Skeletal muscle tissue (tissue), 4 donors: Measurements from ENCODE around the gene LTA4H. TPM values are rescaled to one million over a fixed set of nuclear protein-coding genes. Genes with fewer than 3 reads are reported as not detected.
"Not testable (repeated sequence)": the region's sequence is repeated elsewhere in the genome, so short reads cannot be mapped to it uniquely, and the experiment has no call there.

Experiments used
- H3K27ac ChIP-seq: one replicate; pipeline ENCODE4 v1.7.0; 2013; ENCODE audit warnings: mild to moderate bottlenecking, low read depth, low read length, inconsistent platforms
- H3K27me3 ChIP-seq, 3 donors: one replicate each; pipeline ENCODE4 v1.7.0; 2013; ENCODE audit warnings: low read length in 3 of 3; ENCODE audit not compliant: control insufficient read depth in 3 of 3, insufficient read depth in 3 of 3
- H3K36me3 ChIP-seq, 3 donors: one replicate each; pipeline ENCODE4 v1.7.0; 2013; ENCODE audit warnings: low read length in 3 of 3; ENCODE audit not compliant: control insufficient read depth in 3 of 3, insufficient read depth in 3 of 3
- H3K4me1 ChIP-seq, 3 donors: one replicate each; pipeline ENCODE4 v1.7.0; 2013; ENCODE audit warnings: low read length in 3 of 3, mild to moderate bottlenecking in 3 of 3; ENCODE audit not compliant: control insufficient read depth in 3 of 3, insufficient read depth in 3 of 3
- H3K4me3 ChIP-seq, 3 donors: one replicate each; pipeline ENCODE4 v1.7.0; 2013; ENCODE audit warnings: low read length in 3 of 3
- H3K9ac ChIP-seq, 3 donors: one replicate each; pipeline ENCODE4 v1.7.0; 2013; ENCODE audit warnings: low read length in 3 of 3, mild to moderate bottlenecking in 3 of 3, moderate library complexity in 2 of 3, low read depth in 1 of 3
- H3K9me3 ChIP-seq, 3 donors: one replicate each; pipeline ENCODE4 v1.7.0; 2013; ENCODE audit warnings: low read length in 3 of 3; ENCODE audit not compliant: control insufficient read depth in 3 of 3
- total RNA-seq: library from RNA; depleted of rRNA; stranded (reverse); fragments of >200 nt; gene quantifications from one replicate; pipeline ENCODE4 v1.2.3, GENCODE V29; 2014
- donor health status: Osteomylitis.

LTA4H gene
- total RNA-seq, 1 donor from 2014 or later = 55.8 TPM

DNA sequence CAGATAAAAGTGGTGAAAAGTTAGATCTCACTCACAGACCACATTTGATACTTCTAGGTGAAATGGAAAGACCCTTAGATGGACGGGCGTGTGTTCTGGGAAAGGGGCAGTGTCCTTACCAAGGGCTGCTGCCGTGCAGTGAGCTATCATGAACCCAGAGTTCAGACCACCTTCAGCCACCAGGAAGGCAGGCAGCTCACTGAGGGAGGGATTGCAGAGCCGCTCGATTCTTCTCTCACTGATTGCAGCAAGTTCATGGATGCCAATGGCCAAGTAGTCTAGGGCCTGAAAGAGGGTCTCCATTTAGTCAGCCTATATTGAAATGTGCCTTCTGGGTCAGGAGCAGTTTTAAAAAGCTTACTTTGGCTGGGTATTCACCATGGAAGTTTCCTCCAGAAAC is 55.0 kb downstream of the LTA4H start:
- no peak overlapping the region for H3K4me3 ChIP-seq
- H3K9me3 ChIP-seq = no peaks in the 10 kb centered on the region
- no peaks in the 10 kb centered on the region for H3K27me3 ChIP-seq
- H3K9ac ChIP-seq = no peak overlapping the region
- H3K36me3 ChIP-seq = no peaks in the 10 kb centered on the region
- no peak overlapping the region for H3K27ac ChIP-seq
- no peaks in the 10 kb centered on the region for H3K4me1 ChIP-seq

DNA sequence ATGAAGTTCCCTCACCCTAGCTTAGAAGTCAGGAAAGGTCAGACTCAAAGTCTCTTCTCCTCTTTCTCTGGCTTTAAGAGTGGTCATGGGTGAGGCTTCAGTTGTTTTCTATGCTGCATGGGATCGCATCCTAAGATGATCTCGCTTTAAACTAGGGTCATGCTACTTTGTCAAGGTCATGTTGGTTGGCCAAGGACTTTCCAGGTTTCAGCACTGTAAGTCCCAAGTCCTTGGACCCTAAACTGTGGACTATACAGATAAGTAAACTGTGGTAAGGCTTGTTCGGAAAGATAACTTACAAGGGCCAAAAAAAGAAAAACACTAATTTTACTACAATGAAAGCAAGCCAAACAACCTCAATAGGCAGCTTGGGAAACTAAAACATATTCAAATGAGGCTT is 56.6 kb downstream of the LTA4H start:
- Histone ChIP-seq H3K9me3 (no peaks in the 10 kb centered on the region), H3K4me3 (no peak overlapping the region), H3K9ac (no peak overlapping the region), H3K27me3 (no peaks in the 10 kb centered on the region), H3K36me3 (no peaks in the 10 kb centered on the region), H3K4me1 (no peaks in the 10 kb centered on the region), H3K27ac (no peak overlapping the region)

DNA sequence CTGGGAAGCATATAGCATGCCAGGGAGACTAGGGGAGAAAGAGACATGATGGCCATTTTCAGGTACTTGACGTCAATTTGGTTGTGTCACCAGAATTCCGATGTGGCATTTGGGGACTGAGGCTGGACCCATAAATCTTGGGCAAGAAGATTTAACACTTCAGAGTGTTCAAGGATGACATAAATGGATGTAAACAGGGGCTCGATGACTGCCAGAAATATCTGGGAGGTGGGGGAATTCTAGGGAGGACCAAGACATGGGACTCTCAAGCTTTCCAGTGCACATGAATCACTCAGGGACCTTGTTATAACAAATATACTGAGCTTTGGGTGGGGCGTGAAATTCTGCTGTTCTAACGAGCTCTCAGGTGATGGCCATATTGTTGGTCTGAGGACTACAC is 57.0 kb downstream of the LTA4H start:
- Histone ChIP-seq H3K27me3 (no peaks in the 10 kb centered on the region), H3K27ac (no peak overlapping the region), H3K36me3 (no peaks in the 10 kb centered on the region), H3K9ac (no peak overlapping the region), H3K9me3 (no peaks in the 10 kb centered on the region), H3K4me3 (no peak overlapping the region), H3K4me1 (no peaks in the 10 kb centered on the region)

DNA sequence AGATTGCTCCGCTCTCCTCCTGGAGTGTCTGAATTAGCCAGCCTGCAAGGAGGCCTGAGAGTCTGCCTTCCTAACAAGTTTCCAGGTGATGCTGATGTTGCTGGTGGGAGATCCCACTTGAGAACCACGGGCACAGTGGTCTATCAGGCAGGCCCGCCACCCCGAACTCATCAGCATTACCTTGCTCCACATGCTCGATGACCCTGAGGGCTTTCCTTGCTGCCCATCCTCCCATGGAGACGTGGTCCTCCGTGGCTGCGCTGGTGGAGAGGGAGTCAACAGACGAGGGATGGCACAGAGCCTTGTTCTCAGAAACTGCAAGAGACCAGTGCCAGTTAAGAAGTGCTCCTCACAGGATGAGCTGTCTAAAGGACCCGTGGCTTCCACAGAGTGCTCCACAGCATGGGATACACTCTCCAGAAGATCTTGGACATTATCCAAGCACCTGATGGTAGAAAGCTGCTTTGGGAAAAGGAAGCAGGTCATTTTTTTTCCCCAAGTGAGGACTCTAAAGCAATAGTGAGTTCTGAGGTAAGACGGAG is 57.6 kb downstream of the LTA4H start:
- H3K4me1 ChIP-seq = no peaks in the 10 kb centered on the region
- H3K27ac ChIP-seq = no peak overlapping the region
- no peaks in the 10 kb centered on the region for H3K9me3 ChIP-seq
- no peak overlapping the region for H3K9ac ChIP-seq
- H3K27me3 ChIP-seq = no peaks in the 10 kb centered on the region
- no peaks in the 10 kb centered on the region for H3K36me3 ChIP-seq
- H3K4me3 ChIP-seq = no peak overlapping the region

- Histone ChIP-seq H3K27ac (no peak overlapping the region), H3K4me3 (no peak overlapping the region), H3K36me3 (no peaks in the 10 kb centered on the region), H3K9me3 (no peaks in the 10 kb centered on the region), H3K27me3 (no peaks in the 10 kb centered on the region), H3K9ac (no peak overlapping the region), H3K4me1 (no peaks in the 10 kb centered on the region)
These were observed 59.0 kb downstream of the LTA4H start for GRCh38 chr12:95976416-95976832.

GRCh38 chr12:95975491-95975890 is 59.9 kb downstream of the LTA4H start:
- Histone ChIP-seq H3K9ac (no peak overlapping the region), H3K36me3 (no peaks in the 10 kb centered on the region), H3K27me3 (no peaks in the 10 kb centered on the region), H3K4me3 (no peak overlapping the region), H3K9me3 (no peaks in the 10 kb centered on the region), H3K4me1 (no peaks in the 10 kb centered on the region), H3K27ac (no peak overlapping the region)

DNA sequence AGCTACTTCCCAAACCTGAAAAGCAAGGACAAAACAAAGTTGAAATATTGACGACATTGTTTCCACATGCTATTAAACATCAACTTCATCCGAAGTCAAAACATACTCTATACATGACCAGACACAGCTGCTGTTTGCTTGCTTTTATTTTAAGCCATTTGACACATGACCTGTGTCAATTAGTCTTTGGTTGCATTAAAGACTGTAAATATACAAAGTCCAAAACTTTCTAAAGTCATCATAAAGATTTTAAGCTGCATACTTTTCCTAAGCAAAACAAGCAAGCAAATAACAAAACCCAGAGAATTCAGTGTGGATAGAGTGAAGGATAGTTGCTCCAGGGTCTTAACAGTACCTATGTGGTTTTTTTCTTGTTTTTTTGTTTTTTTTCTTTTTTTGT is 61.0 kb downstream of the LTA4H start:
- H3K9me3 ChIP-seq = no peaks in the 10 kb centered on the region
- no peak overlapping the region for H3K9ac ChIP-seq
- no peaks in the 10 kb centered on the region for H3K27me3 ChIP-seq
- no peaks in the 10 kb centered on the region for H3K36me3 ChIP-seq
- no peak overlapping the region for H3K27ac ChIP-seq
- no peak overlapping the region for H3K4me3 ChIP-seq
- H3K4me1 ChIP-seq = no peaks in the 10 kb centered on the region

DNA sequence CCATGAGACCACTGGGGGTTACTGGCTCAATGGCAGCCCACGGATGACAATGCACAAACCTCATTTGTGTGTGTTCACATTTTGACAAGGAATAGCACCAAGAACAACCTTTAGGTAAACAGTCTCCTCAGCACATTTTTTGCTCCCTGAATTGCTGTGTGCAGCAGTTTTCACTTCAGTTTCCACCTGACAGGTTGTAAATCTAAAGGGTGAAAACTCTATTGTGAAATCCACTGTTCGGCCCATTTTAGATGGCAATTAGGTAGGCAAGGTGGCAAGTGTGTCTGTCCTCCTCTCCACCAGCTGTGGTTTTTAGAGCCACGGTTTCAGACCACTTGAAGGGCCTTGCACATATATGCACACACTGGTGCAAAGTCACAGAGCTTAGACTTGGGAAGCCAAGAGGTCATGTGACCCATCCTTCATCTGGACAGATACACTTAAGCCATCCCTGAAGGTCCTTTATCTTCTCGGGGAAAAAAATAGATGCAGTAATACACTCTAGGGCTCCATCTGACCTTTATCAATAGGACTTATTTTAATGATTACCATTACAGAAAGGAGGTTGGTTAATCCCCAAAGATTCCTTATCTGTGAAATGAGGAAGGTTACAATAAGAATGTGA is 62.4 kb downstream of the LTA4H start:
- Histone ChIP-seq H3K27me3 (no peaks in the 10 kb centered on the region), H3K9me3 (no peaks in the 10 kb centered on the region), H3K4me1 (no peaks in the 10 kb centered on the region)

GRCh38 chr12:95970905-95971304 is 64.5 kb downstream of the LTA4H start:
- H3K9ac ChIP-seq = no peak overlapping the region
- H3K27me3 ChIP-seq = no peaks in the 10 kb centered on the region
- peaks cover 0 to 4% (median 3%) of the 10 kb centered on the region in 3 donors for H3K36me3 ChIP-seq
- H3K27ac ChIP-seq = no peak overlapping the region
- no peak overlapping the region for H3K4me3 ChIP-seq
- no peaks in the 10 kb centered on the region for H3K9me3 ChIP-seq
- no peaks in the 10 kb centered on the region for H3K4me1 ChIP-seq

More for the DNA sequence above, 62.4 kb downstream of the LTA4H start:
- Histone ChIP-seq H3K27ac (no peak overlapping the region), H3K36me3 (no peaks in the 10 kb centered on the region), H3K4me3 (no peak overlapping the region), H3K9ac (no peak overlapping the region)

DNA sequence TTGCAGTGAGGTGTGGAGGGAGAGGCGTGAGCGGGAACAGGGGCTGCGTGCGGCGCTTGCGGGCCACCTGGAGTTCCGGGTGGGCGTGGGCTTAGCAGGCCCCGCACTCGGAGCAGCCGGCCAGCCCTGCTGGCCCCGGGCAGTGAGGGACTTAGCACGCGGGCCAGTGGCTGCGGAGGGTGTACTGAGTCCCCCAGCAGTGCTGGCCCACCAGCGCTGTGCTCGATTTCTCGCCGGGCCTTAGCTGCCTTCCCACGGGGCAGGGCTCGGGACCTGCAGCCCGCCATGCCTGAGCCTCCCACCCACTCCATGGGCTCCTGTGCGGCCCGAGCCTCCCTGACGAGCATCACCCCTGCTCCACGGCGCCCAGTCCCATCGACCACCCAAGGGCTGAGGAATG is 66.3 kb downstream of the LTA4H start:
- H3K4me1 ChIP-seq, H3K4me3 ChIP-seq, H3K36me3 ChIP-seq, H3K9ac ChIP-seq, H3K27me3 ChIP-seq, H3K9me3 ChIP-seq, H3K27ac ChIP-seq: not testable (repeated sequence)
